ENCODE measurements around the gene GZMM.
"Not testable (repeated sequence)": the region's sequence is repeated elsewhere in the genome, so short reads cannot be mapped to it uniquely, and the experiment has no call there.

Gene GZMM

DNA sequence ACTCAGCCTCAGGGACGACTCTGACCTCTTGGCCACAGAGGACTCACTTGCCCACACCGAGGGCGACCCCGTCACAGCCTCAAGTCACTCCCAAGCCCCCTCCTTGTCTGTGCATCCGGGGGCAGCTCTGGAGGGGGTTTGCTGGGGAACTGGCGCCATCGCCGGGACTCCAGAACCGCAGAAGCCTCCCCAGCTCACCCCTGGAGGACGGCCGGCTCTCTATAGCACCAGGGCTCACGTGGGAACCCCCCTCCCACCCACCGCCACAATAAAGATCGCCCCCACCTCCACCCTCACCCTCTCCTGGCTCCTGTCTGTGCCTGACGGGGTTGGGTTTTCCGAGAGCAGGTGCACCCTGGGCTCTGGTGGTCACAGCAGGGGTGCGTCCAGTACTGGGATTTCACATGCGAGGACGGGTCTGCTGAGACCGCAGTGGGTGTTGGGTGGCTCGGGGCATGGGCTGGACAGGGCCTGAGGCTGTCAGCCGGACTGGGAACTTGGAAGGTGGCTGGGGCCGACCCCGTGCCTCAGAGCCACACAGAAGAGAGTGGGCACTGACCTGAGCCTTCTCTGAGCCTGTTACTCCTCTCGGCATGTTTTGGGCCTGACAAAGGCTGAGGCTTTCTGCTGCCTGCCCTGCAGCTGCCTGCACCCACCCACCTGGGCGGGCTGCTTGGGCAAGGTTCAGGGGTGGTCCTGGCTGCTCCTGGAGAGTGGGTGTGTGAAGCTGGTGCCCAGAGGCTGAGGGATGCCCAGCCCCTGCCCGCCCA, 39.5 kb downstream of the GZMM start:
- no peak for DNase-seq (ENCODE audit: low read depth)

DNA sequence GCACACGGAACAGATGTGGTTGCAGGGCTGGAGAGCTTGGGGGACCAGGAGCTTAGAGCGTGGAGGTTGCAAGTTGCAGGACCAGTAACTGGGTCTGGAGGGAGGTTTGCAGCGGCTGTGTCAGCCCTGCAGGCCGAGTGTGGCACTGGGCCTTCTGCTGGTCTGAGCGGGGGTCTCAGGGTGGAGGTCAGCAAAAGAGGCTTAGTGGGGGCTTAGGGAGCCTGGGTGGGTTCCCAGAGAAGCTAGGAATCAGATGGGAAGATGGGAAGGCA, 40.1 kb downstream of the GZMM start:
- no peak for DNase-seq (ENCODE audit: low read depth)

DNA sequence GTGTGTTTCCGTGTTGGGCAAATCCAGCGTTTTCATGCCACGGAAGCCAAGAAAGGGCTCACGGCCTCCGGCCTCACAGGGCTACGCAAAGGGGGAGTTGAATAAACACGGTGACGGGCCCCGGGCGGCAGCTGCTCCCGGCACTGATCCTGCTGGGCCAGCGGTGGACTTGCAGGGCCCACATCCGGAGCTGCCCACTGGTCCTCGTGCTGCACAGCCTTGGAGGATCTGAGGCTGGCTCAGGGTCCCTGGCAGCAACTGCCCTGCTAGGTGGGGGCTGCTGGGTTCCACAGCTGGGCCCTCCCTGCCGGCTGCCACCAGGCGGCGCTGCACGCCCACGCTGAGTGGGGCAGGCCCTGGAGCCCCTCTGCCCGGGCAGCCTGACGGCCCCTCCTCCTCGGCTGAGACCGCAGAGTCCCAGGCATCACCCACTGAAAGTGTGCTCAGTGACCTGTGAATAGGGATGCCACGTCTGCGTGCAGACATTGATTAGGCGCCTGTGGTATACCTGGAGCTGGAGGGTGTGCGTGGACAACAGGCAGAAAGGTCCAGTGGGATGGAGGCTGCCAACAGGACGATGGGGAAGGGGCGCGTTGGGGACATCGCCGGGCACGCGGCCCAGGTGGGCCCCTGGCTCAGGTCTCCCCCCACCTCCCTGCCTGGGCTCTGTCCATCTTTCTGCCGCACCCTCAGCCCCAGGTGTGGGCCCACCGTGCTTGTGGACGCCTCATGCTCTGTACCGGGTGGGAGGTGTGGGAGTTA, 40.6 kb downstream of the GZMM start:
- DNase-seq (ENCODE audit: low read depth), result peak; percentile 46

DNA sequence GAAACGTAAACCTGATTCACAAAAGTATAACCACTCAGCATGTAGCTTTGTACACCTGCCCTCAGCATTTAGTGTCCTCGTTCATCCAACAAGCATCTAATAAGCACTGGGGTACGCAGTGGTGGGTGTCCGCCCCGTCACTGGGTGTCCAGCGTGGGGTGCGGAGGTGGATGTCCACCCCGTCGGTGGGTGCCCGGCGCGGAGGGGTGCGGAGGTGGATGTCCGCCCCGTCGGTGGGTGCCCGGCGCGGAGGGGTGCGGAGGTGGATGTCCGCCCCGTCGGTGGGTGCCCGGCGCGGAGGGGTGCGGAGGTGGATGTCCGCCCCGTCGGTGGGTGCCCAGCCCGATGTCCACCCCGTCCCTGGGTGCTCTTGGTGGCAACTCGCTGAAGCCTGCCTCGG, 41.3 kb downstream of the GZMM start:
- not testable (repeated sequence) for DNase-seq (ENCODE audit: low read depth)

DNA sequence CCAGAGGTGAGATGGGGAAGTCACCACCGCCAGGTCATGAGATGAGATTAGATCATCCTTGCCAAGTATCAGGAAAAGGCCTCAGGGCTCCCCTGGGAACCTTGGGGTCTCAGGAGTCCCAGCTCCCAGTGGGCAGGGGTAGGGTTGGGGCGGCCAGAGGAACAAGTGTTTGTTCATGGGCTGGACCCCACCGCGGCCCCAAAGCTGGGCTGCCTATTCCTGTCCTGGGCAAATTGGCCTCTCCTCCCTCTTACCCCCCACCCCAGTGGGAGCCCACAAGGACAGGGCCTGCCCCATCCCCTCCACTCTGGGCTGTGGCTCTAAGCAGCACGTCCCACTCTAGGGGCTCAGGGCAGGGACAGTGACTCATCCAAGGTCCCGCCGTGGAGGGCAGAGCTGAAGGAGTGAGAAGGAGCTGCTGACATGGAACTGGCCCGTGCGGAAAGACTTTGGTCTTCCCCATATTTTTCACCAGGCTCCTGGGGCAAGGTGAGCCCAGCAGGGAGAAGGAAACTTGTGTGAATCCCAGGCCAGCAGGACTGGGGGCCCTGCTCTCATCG, 41.8 kb downstream of the GZMM start:
- no peak for DNase-seq (ENCODE audit: low read depth)

DNA sequence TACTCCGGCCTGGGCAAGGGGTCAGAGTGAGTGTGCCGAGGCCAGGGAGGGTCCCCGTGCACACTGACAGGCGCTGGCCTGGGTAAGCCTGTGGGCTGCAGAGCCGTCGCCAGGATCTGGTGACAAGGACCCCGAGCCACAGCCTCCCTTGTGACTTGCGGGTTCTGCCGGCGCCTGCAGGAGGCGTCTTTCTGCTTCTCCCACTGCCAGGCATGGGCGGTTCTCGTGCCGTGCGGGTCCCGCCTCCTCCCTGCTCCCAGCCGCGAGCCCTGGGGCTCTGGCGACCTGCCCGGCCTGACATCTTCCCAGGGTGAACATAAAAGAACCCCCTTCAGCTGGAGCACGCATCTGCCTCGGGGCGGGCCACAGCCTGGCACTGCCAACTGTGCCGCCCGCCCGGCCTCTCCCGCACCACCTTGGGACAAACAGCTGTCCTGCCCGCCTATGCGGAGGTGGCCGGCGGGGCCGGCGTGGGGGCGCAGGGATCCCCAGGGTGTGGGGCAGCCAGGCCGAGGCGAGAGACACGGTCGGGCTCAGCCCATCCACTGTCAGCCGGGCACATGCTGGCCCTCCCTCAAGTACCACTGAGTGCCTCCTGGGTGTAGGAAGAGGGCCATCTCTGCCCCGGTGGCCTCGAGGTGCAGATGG, 44.4 kb downstream of the GZMM start:
- DNase-seq (ENCODE audit: low read depth), result peak; percentile 43

DNA sequence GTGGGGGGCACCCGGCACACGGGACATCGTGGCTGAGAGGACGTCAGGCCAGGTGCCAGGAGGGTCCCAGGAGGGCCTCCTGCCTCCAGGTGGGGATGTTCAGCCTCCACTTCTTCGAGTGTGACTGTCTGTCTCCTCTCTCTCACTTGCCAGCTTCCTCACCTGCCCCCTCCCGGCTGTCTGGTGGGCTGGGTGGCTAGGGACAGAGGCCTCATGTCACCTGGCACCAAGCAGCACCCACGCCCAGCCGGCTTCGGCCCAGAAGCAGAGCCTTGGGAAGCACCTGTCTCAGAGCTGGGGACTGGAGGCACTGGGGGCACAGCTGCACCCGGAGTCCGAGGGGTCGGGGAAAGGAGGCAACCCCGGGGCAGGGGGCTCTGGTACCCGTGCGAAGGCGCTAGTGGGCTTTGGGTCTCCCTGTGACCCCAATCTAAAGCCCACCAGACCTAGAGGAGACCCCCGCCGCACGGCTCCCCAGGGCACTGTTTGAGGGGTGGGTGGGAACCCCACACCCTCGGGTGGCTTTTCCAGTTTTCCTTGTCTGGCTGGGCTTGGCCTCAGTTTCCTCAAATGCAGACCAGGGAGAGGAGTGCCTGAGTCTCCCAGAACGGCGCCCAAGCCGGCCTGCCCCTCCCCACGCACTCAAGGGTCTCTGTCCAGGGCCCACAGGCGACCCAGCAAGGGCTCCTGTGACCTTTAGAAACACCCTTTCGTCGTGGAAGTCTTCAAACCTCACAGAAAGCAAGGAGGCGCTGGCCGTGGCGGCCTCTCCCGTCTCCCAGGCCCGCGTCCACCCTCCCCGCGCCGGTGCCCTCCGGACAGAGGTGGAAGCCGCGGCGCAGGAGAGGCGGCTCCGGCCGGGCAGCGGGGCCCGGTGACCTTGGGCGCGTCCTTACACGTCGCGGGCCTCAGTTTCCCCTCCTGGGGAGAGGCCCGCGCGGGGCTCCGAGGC, 45.2 kb downstream of the GZMM start:
- DNase-seq (ENCODE audit: low read depth), result no peak

DNA sequence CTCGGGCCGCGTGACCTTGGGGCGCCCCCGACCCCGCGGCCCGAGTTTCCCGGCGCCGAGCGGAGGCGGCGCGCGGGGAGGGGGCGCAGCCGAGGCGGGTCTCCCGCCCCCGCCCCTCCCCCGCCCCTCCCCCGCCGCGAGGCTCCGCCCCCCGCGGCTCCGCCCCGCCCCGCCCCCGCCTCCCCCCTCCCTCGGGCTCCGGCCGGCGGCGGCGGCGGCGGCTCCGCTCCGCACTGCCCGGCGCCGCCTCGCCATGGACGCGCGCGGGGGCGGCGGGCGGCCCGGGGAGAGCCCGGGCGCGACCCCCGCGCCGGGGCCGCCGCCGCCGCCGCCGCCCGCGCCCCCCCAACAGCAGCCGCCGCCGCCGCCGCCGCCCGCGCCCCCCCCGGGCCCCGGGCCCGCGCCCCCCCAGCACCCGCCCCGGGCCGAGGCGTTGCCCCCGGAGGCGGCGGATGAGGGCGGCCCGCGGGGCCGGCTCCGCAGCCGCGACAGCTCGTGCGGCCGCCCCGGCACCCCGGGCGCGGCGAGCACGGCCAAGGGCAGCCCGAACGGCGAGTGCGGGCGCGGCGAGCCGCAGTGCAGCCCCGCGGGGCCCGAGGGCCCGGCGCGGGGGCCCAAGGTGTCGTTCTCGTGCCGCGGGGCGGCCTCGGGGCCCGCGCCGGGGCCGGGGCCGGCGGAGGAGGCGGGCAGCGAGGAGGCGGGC, 46.0 kb downstream of the GZMM start, which contains the start of gene HCN2:
Gene HCN2 (plus strand): TSS at position 189 of the 703 bp plus-strand sequence. CDS start 65 bp downstream, at position 254.
- DNase-seq (ENCODE audit: low read depth), result no peak

DNA sequence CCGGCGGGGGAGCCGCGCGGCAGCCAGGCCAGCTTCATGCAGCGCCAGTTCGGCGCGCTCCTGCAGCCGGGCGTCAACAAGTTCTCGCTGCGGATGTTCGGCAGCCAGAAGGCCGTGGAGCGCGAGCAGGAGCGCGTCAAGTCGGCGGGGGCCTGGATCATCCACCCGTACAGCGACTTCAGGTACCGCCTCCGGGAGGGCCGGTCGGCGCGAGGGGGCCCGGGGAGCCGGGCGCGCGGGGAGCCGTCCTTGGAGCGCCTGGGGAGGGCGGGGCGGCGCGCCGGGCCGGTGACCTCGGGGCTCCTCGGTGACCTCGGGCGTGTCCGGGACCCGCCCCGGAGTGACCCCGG, 46.5 kb downstream of the GZMM start:
- no peak for DNase-seq (ENCODE audit: low read depth)

DNA sequence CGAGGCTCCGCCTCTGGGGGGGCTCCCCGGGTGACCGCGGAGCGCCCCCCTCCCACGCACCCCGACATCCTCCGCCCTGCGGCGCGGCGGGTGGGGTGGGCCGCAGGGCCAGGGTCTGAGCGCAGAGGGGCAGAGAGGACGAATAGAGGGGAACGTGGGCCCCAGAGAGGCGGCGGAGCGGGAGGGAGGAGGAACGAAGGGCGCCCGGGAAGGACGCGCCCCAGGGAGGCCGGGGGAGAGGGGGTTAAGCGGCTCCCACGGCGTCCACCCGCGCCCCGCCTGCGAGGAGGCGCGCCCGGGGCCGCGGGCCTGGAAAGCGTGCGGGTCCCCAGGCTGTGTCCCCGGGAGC, 46.9 kb downstream of the GZMM start:
- no peak for DNase-seq (ENCODE audit: low read depth)

DNA sequence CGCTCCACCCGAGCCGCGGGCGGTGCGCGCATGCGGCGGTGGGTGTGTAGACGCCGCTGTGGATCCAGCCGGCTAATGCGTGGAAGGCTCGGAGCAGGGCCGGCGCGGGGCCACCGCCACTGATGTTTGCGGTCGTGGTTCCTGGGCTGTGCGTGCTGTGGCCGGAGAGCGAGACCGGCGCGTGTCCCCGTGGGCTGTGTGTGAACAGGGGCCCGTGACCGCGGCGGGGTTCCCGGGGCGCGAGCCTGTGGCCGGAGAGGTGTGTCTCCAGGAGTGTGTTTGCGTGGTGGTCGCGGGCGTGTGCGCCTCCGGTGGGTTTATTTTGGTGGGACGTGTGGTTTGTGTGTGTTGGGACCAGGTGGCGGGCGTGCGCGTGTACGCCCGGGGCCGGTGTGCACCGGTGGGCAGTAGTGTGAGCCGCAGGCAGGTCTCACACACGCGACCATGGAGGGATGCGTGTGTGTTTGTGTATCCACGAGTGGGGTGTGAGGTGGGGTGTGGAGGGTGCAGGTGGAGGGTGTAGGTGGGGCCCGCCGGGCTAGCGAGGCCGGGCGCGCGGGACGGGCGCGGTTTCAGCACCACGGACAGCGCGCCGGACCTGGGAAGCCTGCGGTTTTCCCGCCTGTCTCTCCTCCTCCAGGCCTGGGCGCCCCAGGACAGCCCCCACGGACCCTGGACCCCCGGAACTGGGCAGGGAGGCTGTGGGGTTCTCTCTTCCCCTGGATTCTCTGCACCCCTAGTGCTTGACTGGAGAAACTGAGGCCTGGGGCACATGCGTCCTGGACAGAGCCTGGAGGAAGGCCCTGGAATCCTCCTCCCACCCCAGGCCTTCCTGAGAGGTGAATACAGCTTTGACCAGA, 47.5 kb downstream of the GZMM start:
- DNase-seq (ENCODE audit: low read depth), result no peak

DNA sequence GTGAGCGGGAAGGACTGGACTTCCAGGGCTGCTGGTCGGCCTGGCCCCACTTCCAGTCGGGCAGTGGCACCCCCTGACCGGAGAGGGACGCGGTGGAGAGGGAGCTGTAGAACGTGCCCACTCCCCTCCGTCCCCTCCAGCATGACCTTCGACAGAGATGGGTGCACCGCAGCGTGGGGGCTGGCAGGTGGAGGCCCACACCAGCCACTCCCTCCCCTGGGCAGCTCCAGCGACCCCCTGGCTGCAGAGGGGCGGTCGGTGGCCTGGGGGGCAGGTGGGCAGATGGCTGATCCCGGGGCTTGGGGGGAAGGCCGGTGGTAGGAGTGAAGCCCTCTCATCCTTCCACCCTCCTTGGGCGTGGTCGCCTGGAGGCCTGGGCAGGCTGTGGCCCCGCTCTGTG, 48.2 kb downstream of the GZMM start:
- DNase-seq (ENCODE audit: low read depth), result no peak

DNA sequence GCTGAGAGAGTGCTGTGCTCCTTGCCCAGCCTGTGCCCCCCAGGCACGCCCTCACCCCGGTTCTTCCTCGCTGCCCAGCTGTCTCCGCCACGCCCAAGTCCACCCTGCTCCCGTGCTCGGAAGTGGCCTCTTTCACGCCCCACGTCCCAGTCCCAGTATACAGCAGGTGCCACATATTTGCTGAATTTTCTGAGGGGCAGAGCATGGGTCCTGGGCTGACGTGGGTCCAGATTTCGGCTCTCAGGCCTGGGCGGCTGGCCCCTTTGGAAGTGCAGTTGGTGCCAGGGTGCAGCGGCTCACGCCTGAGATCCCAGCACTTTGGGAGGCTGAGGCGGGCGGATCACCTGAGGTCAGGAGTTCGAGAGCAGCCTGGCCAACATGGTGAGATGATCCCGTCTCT, 49.2 kb downstream of the GZMM start:
- DNase-seq (ENCODE audit: low read depth), result no peak

DNA sequence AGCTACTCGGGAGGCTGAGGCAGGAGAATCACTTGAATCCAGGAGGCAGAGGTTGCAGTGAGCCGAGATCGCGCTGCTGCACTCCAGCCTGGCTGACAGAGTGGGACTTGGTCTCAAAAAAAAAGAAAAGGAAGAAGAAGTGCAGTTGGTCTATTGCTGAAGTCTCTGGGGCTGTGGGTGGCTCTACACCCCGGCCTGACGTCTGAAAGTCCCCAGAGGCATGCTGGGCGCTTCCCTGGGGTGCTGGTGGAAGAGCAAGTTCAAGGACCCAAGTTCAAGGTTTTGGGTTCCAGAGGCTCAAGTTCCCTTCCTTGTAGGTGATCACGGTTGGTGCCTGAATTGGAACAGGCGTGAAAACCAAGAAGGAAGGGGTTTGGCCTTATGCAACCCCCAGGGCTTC, 49.7 kb downstream of the GZMM start:
- no peak for DNase-seq (ENCODE audit: low read depth)

DNA sequence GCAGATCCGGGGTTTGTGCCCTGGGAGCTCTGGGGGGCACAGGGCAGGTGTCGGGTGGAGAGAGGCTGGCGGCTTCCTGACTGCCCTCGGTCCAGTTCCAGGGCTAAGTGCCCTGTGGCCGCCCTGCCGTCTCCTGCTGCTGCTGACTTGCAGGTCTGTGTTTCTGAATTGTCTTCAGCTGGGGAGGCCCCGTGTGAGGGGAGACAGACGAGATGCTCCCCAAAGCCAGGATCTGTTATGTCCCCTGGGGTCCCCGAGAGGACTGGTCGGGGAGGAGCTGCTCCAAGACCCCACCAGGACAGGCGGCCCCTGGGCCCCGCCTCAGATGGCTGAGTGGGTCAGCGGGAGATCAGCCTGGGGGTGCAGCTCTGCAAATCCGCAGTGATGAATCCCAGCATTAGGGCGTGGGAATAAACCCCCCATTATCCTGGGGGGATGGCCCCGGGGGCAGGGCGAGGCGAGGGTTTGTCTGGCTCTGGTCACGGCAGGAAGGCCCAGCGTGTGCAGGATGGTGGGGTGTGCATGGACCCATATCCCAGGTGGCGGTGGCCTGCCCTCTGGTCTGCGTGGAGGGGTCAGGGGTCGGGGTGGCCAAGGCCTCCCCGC, 50.5 kb downstream of the GZMM start:
- no peak for DNase-seq (ENCODE audit: low read depth)

DNA sequence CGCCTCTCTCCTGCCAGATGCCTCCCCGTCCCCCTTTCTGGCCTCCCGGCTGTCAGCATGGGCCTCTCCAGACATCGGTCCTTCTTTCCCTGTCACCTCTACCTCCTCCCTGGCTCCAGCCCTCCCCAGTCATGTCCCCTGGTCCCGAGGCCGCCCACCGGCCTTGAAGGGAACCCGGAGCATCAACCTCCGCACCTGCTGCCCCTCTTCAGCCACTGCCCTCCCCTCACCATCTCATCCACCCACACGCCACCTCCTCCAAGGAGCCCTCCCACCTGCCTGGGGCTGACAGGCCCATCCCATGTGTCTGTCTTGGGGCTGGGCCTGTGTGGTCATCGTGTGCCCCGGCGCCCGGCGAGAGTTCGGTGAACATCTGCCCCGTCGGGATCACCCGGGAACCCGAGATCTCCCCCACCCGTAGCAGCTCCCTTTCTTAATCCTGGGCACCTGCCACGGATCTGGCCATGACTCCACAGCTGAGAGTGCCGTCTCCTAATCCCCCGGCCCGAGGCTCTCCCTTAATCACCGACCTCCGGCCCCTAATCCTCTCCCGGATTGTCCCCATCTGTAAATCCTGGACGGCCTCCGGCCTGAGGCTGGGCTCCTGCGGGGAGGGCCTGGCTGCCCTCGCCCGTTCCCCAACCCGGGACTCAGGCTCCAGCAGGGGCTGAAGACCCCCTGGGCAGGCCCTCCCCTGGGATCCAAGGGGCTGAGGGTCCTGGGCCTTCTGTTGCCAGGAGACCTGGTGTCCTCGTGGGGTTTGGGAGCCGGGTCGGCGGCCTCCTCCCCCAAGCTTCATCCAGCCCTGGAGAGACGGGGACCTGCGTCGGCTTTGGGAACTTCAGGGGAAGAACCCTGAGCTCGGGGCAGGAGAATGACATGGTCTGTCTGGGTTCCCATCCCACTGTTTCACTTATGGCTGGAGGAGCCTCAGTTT, 51.7 kb downstream of the GZMM start:
- no peak for DNase-seq (ENCODE audit: low read depth)

DNA sequence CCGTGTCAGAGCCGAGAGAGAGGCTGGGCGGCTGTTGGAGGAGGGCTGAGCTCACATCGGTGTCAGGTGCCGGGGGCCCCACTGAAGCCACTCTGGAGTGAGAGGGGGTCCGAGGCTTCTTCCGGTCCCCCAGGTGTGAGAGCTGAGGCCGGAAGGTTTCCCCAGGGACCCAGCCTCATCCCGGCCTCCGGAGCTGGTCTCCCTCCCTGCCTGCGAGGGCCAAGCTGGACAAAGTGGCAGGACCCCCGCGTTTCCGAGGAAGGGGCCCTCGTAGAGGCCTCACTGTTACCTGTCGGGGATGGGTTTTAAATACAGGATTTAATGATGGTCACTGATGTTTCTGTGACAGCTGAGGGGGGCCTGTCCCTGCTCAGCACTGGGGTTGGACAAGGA, 52.4 kb downstream of the GZMM start:
- DNase-seq (ENCODE audit: low read depth), result no peak

DNA sequence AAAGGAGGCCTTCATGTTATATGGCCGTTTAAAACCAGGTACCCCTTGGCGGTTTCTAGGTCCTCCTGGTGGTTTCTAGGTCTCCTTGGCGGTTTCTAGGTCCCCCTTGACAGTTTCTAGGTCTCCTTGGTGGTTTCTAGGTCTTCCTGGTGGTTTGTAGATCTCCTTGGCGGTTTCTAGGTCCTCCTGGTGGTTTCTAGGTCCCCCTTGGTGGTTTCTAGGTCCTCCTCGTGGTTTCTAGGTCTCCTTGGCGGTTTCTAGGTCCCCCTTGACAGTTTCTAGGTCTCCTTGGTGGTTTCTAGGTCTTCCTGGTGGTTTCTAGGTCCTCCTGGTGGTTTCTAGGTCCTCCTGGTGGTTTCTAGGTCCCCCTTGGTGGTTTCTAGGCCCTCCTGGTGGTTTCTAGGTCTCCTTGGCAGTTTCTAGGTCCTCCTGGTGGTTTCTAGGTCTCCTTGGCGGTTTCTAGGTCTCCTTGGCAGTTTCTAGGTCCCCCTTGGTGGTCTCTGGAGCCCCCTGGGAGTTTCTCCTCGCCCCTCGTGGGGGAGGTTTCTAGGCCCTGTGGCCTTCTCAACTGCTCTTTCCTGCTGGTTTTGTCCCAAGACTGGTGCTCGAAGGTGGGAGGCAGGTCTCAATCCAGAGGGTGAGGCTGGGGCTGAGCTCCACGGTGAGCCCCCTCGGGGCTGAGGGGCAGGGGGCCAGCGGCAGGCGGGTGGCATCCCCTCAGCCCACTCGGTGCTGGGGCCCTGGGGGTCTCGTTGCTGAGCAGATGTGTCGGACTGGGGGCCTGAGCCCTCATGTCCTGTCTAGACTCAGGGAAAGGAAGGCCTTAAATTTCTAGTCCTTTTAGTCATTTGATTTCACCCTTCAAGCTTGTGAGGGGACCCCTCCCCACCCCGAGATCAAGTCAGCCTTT, 53.8 kb downstream of the GZMM start:
- DNase-seq (ENCODE audit: low read depth), result no peak

Data from activated T-helper 1 cell treated with Interleukin-2 at 50 U/mL for 16 hours (primary cell).